ENCODE data around the gene TBCD.

TBCD gene

DNA sequence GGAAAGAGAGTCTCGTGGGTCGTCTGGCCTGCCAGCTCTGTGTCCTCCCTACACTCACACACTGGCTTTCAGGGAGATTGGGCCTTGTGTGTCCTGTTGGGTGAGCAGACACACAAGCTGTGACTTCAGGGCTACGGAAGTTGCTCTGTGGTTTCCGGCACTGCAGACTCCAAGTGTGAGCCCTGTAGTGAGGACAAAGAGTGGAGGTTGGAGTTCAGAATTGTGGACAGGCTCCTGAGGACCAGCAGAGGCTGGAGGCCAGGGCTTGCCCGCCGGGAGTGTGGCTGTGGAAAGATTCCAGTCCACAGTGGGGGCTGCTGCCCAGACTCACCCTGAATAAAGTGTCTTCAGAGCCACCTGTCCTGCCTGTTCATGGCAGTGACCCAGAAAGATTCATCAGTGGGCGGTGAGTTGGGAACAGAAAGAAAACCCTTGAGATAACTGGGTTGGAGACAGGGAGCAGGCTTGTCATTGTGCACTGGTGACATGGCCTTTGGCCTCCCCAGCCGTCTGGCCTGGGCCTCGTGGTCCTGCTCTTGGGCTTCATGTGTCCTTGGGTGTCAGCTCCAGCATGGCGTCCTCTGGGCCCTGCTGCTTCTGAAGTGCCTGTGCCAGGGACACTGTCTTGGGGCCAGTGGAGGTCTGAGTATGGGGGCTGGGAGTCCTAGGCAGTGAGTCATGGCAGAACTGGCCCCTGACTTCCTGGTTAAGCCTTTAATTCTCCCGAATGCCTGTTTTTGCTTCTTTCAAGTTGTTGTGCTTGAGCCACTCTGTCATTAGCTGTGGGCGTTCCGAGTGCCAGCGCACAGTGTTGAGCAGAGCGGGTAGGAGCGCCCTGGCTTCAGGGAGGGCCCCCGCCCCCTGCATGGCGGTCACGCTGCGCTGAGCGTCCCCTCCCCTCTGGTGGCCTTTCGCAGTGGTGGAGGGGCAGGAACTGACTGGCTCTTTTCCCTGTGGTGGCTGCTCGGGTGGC lies 107.9 kb downstream of the TBCD start:
- no peak for DNase-seq

DNA sequence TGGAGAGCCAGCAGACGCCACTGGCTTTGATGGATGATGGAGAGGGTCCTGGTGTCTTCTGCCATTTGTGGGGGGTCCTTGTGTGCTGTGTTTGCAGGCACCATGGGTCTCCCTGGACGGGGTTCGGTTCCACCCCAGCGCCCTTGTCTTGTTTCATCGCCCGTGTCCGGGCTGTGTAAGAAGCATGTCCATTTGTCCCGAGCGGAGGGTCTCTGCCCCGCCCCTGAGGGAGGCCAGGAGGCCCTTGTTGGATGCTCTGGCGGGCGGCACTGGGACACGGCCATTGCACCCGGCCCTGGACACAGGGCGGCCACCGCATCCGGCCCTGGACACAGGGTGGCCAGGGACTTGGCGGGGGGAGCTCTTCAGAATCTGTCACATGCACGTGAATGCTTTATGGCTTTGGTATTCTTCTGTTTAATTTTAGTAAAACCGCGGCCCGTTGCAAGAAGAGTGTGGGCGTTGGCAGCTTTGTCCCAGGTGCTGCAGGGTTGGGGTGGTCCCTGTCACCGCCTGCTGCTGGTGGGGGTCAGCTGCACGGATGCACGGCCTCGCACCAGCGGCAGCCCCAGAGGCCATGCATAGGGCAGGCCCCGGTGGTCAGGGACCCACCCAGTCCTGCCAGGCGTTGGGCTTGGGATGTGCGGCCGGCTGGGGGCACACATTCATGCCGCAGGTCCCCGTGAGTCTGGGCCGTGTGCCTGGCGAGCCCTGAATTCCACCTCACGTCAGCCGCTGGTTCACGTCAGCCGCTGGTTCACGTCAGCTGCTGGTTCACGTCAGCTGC lies 108.9 kb downstream of the TBCD start:
- DNase-seq = no peak

DNA sequence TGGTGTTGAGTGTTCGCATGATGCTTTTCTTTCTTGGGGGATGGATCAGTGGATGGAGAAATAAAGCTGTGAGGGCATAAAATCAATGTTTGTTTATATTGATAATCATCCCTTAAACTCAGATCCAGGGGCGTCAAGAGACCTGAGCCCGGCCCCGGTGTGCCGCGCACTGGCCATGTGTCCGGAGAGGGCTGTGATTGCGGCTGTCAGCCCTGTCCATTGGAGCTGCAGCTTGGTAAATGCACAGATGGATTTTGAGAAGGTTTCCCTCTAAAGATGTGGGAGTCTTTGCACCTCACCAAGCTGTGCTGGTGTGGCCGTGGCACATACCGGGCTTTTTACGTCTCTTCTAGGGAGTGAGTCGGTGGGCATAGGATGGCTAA lies 109.5 kb downstream of the TBCD start:
- no peak for DNase-seq

DNA sequence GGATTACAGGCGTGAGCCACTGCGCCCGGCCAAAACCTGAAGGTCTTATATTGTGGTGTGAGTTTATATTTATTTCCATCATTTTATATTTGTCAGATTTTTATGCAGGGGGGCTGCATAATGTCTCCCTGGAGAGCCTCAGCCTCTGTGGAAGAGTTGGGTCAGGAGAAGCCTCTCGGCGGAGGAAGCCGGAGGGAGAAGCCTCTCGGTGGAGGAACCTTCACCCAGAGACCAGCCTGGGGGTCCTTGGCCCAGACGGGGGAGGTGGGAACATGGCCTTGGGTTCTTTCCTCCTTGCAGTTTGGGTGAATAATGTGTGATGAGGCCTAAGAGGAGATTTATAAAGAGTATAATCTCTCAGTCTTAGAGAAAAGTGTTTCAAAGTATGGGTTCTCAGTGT lies 110.3 kb downstream of the TBCD start:
- no peak for DNase-seq

DNA sequence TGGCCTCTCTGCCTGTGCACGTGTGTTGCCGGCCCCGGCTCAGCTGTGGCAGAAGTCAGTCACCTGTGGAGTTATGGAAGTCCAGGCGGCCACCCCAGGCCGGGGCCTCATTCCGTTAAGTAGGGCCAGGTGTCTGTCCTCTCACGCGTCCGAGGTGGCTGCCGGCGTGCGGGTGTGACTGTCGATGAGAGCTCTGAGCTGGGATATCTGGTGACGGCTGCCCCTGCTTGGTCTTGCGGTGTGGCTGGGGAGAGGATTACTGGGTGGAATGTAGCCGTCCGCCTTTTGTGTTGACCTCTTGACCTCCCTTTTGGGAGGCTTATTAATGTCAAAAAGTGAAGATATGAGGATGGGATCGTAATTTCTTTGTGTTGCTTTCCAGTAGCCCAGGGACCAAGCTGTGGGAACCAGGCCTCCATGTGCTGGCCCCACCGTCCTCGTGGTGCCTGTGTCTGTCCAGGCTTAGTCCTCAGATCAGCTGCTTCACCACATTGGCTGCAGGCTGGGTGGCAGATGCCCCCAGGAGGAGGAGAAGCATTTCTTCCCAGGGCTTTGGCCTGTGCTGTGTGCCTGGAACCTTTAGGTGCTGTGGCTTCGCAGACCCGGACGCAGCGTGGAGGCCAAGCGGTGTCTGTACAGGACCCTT lies 111.0 kb downstream of the TBCD start:
- no peak for DNase-seq

DNA sequence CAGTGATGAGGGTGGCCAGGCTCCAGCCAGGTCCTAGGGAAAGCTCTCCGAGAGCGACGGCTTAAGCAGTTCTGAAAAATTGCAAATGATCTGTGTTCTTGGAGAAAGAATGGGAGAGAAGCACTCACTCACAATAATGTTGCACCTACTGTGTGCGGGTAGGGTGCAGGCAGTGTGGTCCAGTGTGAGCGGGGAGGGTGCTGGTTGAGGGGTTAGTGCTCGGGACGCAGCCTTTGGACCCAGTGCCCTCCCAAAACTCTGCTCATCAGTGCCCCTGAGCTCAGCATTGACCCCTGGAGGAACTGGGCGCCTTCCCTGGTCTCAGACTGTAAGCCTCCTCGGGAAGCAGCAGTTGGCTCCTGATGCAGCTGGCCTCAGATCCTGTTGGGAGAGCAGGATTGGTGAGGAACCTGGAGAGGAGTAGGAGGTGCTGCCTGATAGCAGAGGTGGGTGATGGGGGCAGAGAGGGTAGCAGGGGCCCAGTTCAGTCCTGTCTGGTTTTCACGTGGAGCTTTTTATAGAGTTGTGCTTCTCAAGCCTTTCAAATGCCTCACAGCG lies 111.6 kb downstream of the TBCD start:
- no peak for DNase-seq

DNA sequence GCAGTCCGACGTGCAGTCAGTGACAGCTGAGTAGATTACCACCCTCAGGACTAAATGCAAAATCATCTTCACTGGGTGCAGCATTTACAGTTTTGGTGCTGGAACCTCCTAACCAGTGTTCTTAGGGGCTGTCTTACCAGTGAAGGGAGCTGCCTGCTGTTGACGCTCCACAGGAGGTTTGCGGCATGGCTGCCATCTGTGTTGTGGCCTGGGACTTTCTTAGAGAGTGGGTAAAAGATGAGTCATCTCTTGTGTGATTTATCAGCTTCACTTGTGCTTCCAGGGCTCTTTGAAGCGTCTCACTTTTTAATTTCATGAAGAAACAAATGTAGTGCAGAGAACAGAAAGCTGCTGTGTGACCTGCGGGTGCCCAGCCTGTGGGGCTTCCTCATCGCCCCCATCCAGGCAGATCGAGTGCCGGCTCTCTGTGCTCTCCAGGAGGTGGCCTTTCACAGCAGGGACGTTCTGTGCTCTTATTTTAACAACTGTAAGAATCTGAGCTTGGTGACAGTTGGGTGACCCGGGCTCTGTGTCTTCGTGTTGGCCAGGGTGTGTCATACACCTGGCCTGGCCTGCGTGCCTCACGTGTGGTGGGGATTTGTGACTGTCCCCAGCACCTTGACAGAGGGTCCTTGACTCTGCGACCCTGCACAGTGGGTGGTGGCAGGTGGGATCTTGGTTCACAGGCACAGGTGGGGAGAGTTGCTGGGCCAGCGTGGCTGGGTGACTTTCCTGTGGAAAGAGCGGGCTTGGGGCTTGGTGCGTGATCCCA lies 112.3 kb downstream of the TBCD start:
- DNase-seq = no peak

DNA sequence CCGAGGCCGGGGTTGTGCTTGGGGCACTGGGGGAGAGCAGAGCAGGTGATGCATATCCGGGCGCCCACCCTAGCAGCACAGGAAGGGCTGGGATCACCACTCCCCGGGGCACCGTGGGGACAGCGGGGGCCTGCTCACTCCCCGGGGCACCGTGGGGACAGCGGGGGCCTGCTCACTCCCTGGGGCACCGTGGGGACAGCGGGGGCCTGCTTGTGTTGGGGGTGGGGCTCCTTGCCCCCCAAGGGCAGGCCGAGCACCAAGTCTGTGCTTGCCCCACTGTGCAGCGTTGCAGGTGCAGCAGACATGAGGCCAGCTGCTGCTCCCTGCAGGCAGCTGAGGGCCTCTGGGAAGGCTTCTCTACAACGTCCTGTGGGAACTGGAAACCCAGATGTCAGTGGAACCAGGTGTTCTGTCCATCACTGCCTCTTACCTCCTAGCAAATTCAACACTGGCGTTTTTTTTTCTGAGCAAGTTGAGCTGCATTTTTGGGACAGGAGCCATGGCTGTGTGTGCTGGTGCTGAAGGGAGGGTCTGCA lies 112.9 kb downstream of the TBCD start:
- no peak for DNase-seq

DNA sequence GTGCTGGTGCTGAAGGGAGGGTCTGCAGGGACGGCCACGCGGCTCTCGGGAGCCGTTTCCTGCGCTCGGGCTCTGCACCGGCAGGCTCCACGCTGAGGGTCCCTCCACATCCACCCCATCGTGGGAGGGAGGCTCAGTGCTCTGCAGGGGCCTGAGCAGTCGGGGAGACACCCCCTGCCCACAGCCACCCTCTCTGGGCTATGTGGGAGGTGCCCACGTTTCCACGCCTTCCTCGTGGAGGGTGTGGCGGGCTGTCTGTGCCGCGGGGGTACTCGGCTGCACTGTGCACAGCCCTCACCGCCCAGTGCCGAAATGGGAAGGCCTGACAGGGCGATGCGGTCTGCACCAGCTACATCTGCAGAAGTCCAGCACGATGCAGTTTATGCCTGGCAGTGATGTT lies 113.4 kb downstream of the TBCD start:
- no peak for DNase-seq

DNA sequence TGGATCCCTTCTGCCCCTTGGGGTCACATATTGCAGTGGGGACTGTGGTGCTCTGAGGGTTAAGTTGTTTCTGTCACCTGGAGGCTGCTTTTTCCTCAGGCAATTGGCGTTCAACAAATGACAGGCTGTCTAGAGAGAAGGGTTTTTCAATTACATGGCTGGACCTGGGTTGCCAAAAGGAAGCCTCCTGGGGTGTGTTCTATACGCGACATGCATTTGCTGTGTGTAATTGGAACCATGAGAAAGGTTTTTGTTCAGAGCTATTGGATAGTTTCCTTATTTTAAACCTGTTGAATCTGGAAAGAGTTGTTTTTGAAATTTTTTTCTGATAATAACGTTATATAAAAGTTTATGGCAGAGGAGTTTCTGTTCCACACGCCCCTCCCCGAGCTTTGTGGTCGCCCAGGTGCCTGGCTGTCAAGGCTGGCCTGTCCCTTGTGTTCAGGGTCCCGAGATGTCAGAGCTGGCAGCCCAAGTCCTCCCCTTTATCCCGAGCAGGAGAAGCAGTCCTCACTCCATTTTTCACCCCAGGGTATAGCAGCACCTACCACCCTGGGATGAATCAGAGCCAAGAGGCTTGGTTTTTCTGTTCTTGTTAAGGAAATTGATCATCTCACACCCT lies 114.0 kb downstream of the TBCD start:
- no peak for DNase-seq

DNA sequence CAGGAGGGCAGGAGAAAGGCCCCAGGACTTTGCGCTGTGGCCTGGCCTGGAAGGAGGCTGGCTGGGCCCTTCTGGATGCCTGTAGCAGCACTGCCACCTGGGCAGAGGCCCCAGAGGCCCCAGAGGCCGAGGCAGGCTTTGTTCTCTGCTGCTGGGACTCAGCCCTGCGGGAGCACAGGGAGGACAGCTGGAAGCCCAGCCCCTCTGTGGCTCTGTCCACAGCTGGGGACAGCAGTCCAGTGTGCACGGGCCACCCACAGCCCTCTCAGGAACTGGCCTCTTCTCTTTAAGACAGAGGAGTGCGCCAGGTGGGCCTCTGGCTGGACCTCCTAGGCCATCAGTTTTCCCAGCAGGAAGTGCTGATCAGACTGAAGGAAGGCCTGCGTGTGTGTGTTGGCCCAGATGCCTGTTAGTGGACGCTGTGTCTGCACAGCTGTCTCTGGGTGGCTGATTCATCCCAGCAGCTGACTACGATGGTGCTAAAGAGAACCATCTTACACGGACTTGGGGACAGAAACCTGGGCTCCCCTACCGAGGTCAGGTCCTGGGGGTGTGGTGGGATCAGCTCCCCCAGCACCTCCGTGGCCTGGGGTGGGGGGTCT lies 114.8 kb downstream of the TBCD start:
- no peak for DNase-seq

DNA sequence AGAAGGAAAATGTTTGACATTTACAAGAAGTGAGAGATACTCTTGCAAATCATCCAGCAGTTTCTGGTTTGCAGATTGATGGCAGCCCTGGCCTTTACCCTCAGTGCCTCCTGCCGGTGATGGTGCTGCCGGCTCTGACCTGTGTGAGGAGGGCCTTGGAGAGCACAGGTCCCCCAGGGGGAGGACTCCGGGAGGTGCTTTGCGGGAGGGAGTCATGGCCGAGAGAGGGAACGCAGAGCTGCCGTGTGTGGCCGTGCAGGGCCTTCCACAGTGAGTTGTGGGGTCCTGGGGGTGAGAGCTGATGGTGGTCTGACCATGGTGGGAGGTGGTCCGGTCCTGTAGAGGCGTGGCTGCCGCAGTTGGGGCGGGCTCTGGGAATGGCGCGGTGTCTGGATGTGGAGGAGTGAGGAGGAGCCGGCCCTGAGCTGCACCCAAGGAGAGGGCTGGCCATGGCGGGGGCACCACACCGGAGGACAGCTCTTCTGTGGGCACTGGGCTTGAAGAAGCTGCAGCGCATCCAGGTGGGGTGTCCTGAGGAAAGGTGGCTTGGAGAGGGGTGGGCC lies 116.0 kb downstream of the TBCD start:
- no peak for DNase-seq

DNA sequence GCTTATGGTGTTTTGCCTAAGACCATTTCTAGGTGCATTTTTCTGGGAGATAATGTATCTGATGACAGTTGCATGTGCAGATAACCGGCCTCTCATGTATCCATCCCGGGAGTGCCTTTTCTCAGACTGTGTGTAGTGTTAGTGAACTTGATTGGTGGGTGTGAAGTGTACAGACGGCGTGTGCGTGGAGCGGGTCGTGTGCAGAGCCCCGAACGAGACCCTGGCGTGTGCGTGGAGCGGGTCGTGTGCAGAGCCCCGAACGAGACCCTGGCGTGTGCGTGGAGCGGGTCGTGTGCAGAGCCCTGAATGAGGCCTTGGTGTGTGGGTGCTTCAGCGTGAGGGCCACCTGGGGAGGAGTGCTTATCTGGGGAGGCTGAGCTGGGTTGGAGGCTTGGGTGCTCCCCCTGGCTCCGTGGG lies 116.9 kb downstream of the TBCD start:
- DNase-seq = no peak

DNA sequence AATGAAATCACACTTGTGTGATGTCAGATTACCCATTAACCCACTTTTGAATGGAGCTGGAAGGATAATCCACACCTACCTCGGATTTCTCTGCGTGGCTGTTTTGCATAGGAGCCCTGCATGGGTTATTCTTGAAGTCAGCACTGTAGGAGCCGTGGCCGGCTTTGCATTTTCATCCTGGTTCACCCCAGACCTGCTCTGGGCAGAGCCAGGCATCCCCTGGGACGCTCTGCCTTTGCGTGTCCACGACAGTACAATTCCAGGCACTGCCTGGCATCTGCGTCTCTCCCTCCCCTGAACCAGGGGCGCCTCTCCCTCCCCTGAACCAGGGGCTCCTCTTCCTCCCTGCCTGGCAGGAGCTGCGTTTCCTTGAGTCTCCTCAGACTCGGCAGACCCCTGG lies 117.7 kb downstream of the TBCD start:
- DNase-seq = no peak

DNA sequence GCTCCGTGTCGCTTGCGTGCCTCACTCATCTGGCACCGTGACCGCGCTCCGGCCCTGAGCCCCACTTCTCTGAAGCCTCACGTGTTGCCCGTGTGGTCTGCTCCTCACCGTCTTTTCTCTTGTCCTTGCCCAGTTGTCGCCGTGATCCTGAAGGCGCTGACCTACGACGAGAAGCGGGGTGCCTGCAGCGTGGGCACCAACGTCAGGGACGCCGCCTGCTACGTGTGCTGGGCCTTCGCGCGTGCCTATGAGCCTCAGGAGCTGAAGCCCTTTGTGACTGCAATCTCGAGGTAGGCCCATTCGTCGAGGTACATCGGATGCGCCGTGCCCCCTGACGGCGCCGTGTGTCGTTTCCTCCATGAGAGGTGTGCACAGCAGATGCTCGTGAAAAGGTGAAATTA lies 118.2 kb downstream of the TBCD start:
- DNase-seq = no peak

DNA sequence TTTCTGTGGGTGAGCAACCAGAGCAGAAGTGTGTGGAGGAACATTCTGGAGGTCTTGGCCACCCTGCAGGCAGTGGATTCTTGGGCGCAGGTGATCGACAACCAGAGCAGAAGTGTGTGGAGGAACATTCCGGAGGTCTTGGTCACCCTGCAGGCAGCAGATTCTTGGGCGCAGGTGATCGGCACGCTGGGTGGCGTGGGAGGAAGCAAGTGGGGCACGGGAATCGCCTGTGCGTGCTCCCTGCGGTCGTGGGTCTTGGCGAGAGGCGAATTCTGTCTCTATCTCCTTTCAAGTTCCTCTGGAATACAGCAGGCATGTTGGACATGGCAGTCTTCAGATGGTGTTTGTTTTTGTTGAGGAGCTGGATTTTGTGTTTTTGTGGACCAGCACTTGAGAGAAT lies 118.7 kb downstream of the TBCD start:
- no peak for DNase-seq

DNA sequence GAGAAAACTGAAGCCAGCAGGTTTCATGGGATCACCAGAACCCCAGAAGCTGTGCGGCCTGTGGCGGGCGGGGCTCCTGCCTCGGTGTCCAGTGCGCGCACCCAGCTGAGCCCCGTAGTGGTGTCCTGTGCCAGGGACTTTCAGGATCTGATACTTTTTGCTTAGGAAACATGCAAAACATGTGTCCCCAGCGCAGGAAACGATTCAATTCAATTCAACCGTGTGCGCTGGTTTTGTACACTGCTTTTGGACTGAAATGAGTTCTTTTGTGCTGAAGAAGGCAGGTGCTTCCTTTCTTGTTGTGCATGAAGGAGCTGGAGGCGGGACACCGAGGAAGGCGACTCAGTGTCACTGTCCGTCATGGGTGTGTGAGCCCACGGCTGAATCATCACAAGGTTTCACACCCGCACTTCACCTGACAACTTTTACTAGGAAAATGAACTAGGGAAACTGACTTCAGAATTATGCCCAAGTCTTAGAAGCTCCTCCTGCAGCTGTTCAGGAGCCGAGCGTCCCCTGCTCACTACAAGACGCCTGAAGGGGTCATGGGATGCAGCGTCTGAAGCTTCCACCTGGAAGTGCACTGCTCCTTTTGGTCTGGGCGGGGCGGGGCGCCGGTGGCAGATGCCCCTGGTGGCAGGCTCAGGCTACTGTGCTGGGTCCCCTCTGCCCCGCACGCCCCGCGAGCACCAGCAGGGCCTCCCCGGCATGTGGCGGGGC lies 119.4 kb downstream of the TBCD start:
- DNase-seq = no peak

DNA sequence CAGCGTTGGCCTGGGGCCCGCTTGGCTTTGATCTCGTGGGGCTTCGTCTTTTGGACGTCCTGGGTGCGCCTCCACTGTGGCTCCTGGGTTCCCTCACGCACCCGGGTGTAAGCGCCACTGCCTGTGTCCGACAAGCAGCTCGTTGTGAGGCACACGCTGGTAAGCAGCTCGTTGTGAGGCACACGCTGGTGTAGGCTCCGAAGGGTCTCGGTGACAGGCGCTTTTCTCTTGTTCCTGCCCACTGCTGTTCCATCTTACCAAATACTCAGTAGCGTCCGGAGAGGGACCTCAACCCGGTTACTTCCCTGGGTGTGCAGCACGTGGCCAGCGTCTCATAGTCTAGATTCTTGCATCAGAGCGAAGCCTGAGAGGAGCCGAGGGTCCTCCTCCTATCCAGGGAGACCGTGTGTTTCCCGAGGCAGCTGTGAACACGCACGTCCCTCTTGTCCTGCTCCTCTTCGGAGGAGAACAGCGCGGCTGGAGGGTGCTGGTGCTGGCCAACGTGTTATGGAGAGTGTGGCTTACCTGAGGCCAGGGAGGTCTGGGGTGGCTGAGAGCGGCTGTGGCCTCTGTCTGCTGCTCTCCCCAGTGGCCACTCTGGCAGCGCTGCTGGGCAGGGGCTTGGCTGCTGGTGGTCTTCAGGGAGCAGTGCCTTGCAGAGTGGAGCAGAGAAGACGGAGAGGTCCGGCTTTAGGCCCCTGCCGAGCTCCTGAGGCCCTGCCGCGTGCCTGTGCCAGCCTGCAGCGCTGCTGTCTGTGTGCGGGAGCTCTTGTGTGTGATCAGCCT lies 120.1 kb downstream of the TBCD start:
- DNase-seq = no peak

All from NCI-H1930 (cell line).